CD4-positive, CD25-positive, alpha-beta regulatory T cell (primary cell): ENCODE results near the gene DLK2. TPM values are rescaled to one million over a fixed set of nuclear protein-coding genes. Genes with fewer than 3 reads are reported as not detected.

Source experiments
- ATAC-seq, 2 donors: fragments of 150-1000 bp; cut with Tn5 transposase; one replicate each; pipeline ENCODE4 v1.10.0; 2021; ENCODE audit warnings: low read depth in 2 of 2, moderate number of reproducible peaks in 2 of 2, moderate library complexity in 1 of 2
- DNase-seq, 3 donors: peaks; one replicate each; pipeline versions ENCODE4 v3.0.0 to v3.0.0-alpha.2; 2012 to 2022; ENCODE audit warnings: mixed read lengths in 1 of 3
- H3K27ac ChIP-seq: one replicate; pipeline ENCODE4 v1.7.0; 2013; ENCODE audit warnings: mild to moderate bottlenecking, low read length; ENCODE audit not compliant: insufficient read depth, poor library complexity, severe bottlenecking
- H3K27me3 ChIP-seq: one replicate; pipeline ENCODE4 v1.7.0; 2013; ENCODE audit warnings: low read length; ENCODE audit not compliant: control insufficient read depth, insufficient read depth
- H3K36me3 ChIP-seq: one replicate; pipeline ENCODE4 v1.7.0; 2013; ENCODE audit warnings: mild to moderate bottlenecking, low read length, moderate library complexity; ENCODE audit not compliant: control insufficient read depth, insufficient read depth
- H3K4me1 ChIP-seq: 2 replicates; pipeline ENCODE4 v1.7.0; 2013; ENCODE audit warnings: mild to moderate bottlenecking, low read length; ENCODE audit not compliant: insufficient read depth, control insufficient read depth, poor library complexity, severe bottlenecking
- H3K4me3 ChIP-seq: one replicate; pipeline ENCODE4 v1.7.0; 2013; ENCODE audit warnings: low read depth, mild to moderate bottlenecking, low read length, moderate library complexity
- H3K9me3 ChIP-seq, 2 experiments: 1 replicate in 1 of 2; 2 replicates in 1 of 2; pipeline ENCODE4 v1.7.0; 2013; ENCODE audit warnings: low read length in 2 of 2, mild to moderate bottlenecking in 1 of 2, moderate library complexity in 1 of 2; ENCODE audit not compliant: control insufficient read depth in 2 of 2
- H3K27ac Mint-ChIP-seq, 3 donors: one replicate each; pipeline ENCODE4 v1.8.0; 2020 to 2022; ENCODE audit warnings: mild to moderate bottlenecking in 3 of 3, mixed read lengths in 3 of 3, moderate library complexity in 2 of 3
- H3K27me3 Mint-ChIP-seq: one replicate; pipeline ENCODE4 v1.8.0; 2022; ENCODE audit warnings: mild to moderate bottlenecking, mixed read lengths
- H3K36me3 Mint-ChIP-seq: one replicate; pipeline ENCODE4 v1.8.0; 2020; ENCODE audit warnings: mixed read lengths
- H3K4me1 Mint-ChIP-seq, 4 donors: one replicate each; pipeline ENCODE4 v1.8.0; 2020 to 2022; ENCODE audit warnings: mixed read lengths in 4 of 4, mild to moderate bottlenecking in 1 of 4
- H3K4me3 Mint-ChIP-seq, 4 donors: one replicate each; pipeline ENCODE4 v1.8.0; 2020 to 2022; ENCODE audit warnings: mild to moderate bottlenecking in 4 of 4, mixed read lengths in 4 of 4, moderate library complexity in 3 of 4
- H3K9me3 Mint-ChIP-seq, 7 donors: one replicate each; pipeline ENCODE4 v1.8.0; 2020 to 2022; ENCODE audit warnings: mixed read lengths in 7 of 7, mild to moderate bottlenecking in 3 of 7, moderate library complexity in 2 of 7
- polyA plus RNA-seq, 4 donors: library from polyadenylated mRNA; unstranded; fragments of 300-500 nt; fragmentation: Illumina TruSeq; gene quantifications; one replicate each; pipeline ENCODE4 v1.2.3, GENCODE V29; 2021
- total RNA-seq: library from RNA; stranded (reverse); gene quantifications from one replicate; pipeline ENCODE4 v1.2.3, GENCODE V29; 2022

DLK2 gene
- total and polyA plus RNA-seq, 5 donors from 2014 or later, result 0.20 to 0.87 (median 0.73) TPM; not detected in 1

DNA sequence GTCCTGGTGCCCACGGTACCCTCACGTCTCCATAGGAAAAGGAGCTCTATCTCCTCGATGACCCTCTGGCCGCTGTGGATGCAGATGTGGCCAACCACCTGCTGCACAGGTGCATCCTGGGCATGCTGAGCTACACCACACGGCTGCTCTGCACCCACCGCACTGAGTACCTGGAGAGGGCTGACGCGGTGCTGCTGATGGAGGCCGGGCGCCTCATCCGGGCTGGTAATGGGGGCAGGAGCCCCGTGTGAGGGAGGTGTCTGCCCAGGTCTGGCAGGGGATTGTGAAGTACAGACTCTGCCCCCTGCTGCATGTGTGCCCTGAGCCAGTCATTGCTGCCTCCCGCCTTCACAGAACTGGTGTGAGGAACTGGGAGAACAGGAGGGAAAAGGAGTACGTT, 12.4 kb downstream of the DLK2 start:
- Mint-ChIP-seq H3K4me1 (no peaks in the 10 kb centered on the region), H3K4me3 (no peak overlapping the region), H3K36me3 (peaks cover 16% of the 10 kb centered on the region), H3K27ac (no peak overlapping the region), H3K27me3 (no peaks in the 10 kb centered on the region), H3K9me3 (no peaks in the 10 kb centered on the region)
- H3K36me3 ChIP-seq, result peaks cover 66% of the 10 kb centered on the region
- H3K4me3 ChIP-seq, result no peak overlapping the region
- H3K27me3 ChIP-seq, result no peaks in the 10 kb centered on the region
- ATAC-seq (no peak), DNase-seq (no peak)
- H3K9me3 ChIP-seq, result no peaks in the 10 kb centered on the region
- no peaks in the 10 kb centered on the region for H3K4me1 ChIP-seq
- H3K27ac ChIP-seq, result no peak overlapping the region

DNA sequence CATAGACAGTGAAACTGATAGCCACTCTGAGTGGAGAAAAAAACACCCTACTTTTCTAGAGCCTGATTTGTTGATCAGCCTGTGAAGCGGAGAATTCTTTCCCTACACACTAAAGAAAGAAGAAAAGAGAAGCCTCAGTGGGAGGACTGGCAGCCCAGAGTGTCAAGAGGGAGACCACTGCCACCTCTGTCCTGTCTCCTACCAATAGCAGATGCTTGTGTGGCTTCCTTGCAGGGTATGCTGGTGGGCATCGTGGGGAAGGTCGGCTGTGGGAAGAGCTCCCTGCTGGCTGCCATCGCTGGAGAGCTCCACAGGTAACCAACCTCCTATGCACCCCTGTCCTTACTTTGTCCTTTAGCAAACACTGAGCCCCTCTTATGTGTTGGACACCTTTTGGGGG, 17.6 kb downstream of the DLK2 start:
- H3K9me3 ChIP-seq, result no peaks in the 10 kb centered on the region
- H3K4me1 Mint-ChIP-seq, result peaks cover 0 to 5% (median 3%) of the 10 kb centered on the region in 4 donors
- H3K27me3 Mint-ChIP-seq, result no peaks in the 10 kb centered on the region
- DNase-seq (no peak), ATAC-seq (no peak)
- no peaks in the 10 kb centered on the region for H3K4me1 ChIP-seq
- no peaks in the 10 kb centered on the region for H3K36me3 Mint-ChIP-seq
- no peak overlapping the region for H3K27ac Mint-ChIP-seq
- peaks cover 47% of the 10 kb centered on the region for H3K36me3 ChIP-seq
- no peak overlapping the region for H3K27ac ChIP-seq
- no peaks in the 10 kb centered on the region for H3K27me3 ChIP-seq
- H3K4me3 ChIP-seq, result no peak overlapping the region
- no peak overlapping the region for H3K4me3 Mint-ChIP-seq
- H3K9me3 Mint-ChIP-seq, result no peaks in the 10 kb centered on the region

- H3K9me3 ChIP-seq, result no peaks in the 10 kb centered on the region
- Mint-ChIP-seq H3K27ac (peak overlapping the region in 1 of 3 donors; percentile 53), H3K9me3 (no peaks in the 10 kb centered on the region), H3K36me3 (no peaks in the 10 kb centered on the region), H3K4me1 (peaks cover 4 to 5% (median 5%) of the 10 kb centered on the region in 4 donors), H3K27me3 (no peaks in the 10 kb centered on the region), H3K4me3 (no peak overlapping the region)
- DNase-seq, result no peak
- peaks cover 48% of the 10 kb centered on the region for H3K36me3 ChIP-seq
- no peaks in the 10 kb centered on the region for H3K4me1 ChIP-seq
- ATAC-seq, result no peak
- H3K27ac ChIP-seq, result no peak overlapping the region
- H3K4me3 ChIP-seq, result no peak overlapping the region
- H3K27me3 ChIP-seq, result no peaks in the 10 kb centered on the region
These were observed 18.6 kb downstream of the DLK2 start for GRCh38 chr6:43436577-43437282.

GRCh38 chr6:43435682-43436437, 19.5 kb downstream of the DLK2 start:
- H3K4me3 ChIP-seq, result no peak overlapping the region
- ATAC-seq, result no peak
- H3K36me3 ChIP-seq, result peaks cover 46% of the 10 kb centered on the region
- no peak for DNase-seq
- Mint-ChIP-seq H3K36me3 (no peaks in the 10 kb centered on the region), H3K27ac (peak overlapping the region in 1 of 3 donors; percentile 53), H3K4me3 (no peak overlapping the region), H3K4me1 (peaks cover 4 to 9% (median 5%) of the 10 kb centered on the region in 4 donors), H3K27me3 (no peaks in the 10 kb centered on the region), H3K9me3 (no peaks in the 10 kb centered on the region)
- no peaks in the 10 kb centered on the region for H3K9me3 ChIP-seq
- H3K27ac ChIP-seq, result no peak overlapping the region
- H3K4me1 ChIP-seq, result no peaks in the 10 kb centered on the region
- no peaks in the 10 kb centered on the region for H3K27me3 ChIP-seq

GRCh38 chr6:43434943-43435342, 20.4 kb downstream of the DLK2 start:
- Histone ChIP-seq H3K27me3 (no peaks in the 10 kb centered on the region), H3K4me3 (no peak overlapping the region), H3K27ac (no peak overlapping the region), H3K4me1 (no peaks in the 10 kb centered on the region), H3K9me3 (no peaks in the 10 kb centered on the region), H3K36me3 (peaks cover 44% of the 10 kb centered on the region)
- Mint-ChIP-seq H3K4me3 (no peak overlapping the region), H3K9me3 (no peaks in the 10 kb centered on the region), H3K27ac (no peak overlapping the region), H3K36me3 (no peaks in the 10 kb centered on the region), H3K27me3 (no peaks in the 10 kb centered on the region), H3K4me1 (peaks cover 4 to 16% (median 9%) of the 10 kb centered on the region in 4 donors)
- DNase-seq, result no peak
- no peak for ATAC-seq

GRCh38 chr6:43434001-43434840, 21.1 kb downstream of the DLK2 start:
- Mint-ChIP-seq H3K27ac (peak overlapping the region in 2 of 3 donors; percentile 59 to 76), H3K4me3 (no peak overlapping the region), H3K9me3 (no peaks in the 10 kb centered on the region), H3K27me3 (no peaks in the 10 kb centered on the region), H3K36me3 (no peaks in the 10 kb centered on the region), H3K4me1 (peaks cover 4 to 16% (median 10%) of the 10 kb centered on the region in 4 donors)
- Histone ChIP-seq H3K36me3 (peaks cover 44% of the 10 kb centered on the region), H3K27ac (no peak overlapping the region), H3K9me3 (no peaks in the 10 kb centered on the region), H3K4me3 (no peak overlapping the region), H3K4me1 (peaks cover 5% of the 10 kb centered on the region), H3K27me3 (no peaks in the 10 kb centered on the region)
- DNase-seq (no peak), ATAC-seq (no peak)

DNA sequence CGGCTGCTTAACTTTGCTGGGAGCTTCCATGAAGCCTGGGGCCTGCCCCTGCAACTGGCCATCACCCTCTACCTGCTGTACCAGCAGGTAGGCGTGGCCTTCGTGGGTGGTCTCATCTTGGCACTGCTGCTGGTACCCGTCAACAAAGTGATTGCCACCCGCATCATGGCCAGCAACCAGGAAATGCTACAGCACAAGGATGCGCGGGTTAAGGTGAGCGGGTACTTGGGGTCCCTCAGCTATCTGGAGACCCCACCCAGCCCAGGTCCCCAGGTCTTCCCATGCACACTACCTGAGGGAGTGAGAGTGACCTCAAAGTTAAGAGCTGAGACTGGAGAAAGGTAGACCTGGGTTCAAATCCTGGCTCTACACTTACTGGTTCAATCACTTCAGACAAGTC, 22.2 kb downstream of the DLK2 start:
- H3K36me3 ChIP-seq, result peaks cover 40% of the 10 kb centered on the region
- Mint-ChIP-seq H3K4me3 (no peak overlapping the region), H3K27me3 (no peaks in the 10 kb centered on the region), H3K4me1 (peaks cover 13 to 26% (median 20%) of the 10 kb centered on the region in 4 donors), H3K27ac (no peak overlapping the region), H3K9me3 (no peaks in the 10 kb centered on the region), H3K36me3 (no peaks in the 10 kb centered on the region)
- H3K9me3 ChIP-seq, result no peaks in the 10 kb centered on the region
- H3K27ac ChIP-seq, result no peak overlapping the region
- H3K4me1 ChIP-seq, result peaks cover 15% of the 10 kb centered on the region
- no peaks in the 10 kb centered on the region for H3K27me3 ChIP-seq
- no peak for DNase-seq
- H3K4me3 ChIP-seq, result no peak overlapping the region
- no peak for ATAC-seq
